Kidney (tissue), 14 donors: ENCODE measurements around the gene TPRX1. TPM values are rescaled to one million over a fixed set of nuclear protein-coding genes. Genes with fewer than 3 reads are reported as not detected.

ENCODE experiments used
- DNase-seq, 5 donors: peaks; one replicate each; pipeline ENCODE4 v3.0.0-alpha.2; 2013 to 2020
- FAIRE-seq: peaks from 2 replicates; lab custom pipeline; 2012; peaks lifted over from hg19 to GRCh38; lab: Jason Lieb, UNC
- H3K27ac ChIP-seq, 2 donors: one replicate each; pipeline ENCODE4 v1.7.0; 2013; ENCODE audit warnings: low read depth in 2 of 2, low read length in 2 of 2, inconsistent platforms in 1 of 2
- H3K27me3 ChIP-seq: one replicate; pipeline ENCODE4 v1.7.1; 2013; ENCODE audit warnings: low read length, inconsistent platforms; ENCODE audit not compliant: control insufficient read depth, insufficient read depth
- H3K36me3 ChIP-seq, 3 donors: one replicate each; pipeline versions ENCODE4 v1.7.0 to v1.7.1; 2013; ENCODE audit warnings: low read length in 3 of 3, control low read depth in 1 of 3, inconsistent platforms in 1 of 3; ENCODE audit not compliant: insufficient read depth in 3 of 3, control insufficient read depth in 2 of 3
- H3K4me1 ChIP-seq, 3 donors: one replicate each; pipeline versions ENCODE4 v1.7.0 to v1.7.1; 2013; ENCODE audit warnings: low read length in 3 of 3, inconsistent platforms in 1 of 3, low read depth in 1 of 3; ENCODE audit not compliant: control insufficient read depth in 2 of 3, insufficient read depth in 2 of 3
- H3K4me3 ChIP-seq, 3 donors: one replicate each; pipeline versions ENCODE4 v1.7.0 to v1.8.1; 2013; ENCODE audit warnings: low read length in 3 of 3, control low read depth in 1 of 3, inconsistent platforms in 1 of 3
- H3K9ac ChIP-seq, 3 donors: one replicate each; pipeline versions ENCODE4 v1.7.0 to v1.7.1; 2013; ENCODE audit warnings: low read length in 3 of 3, control low read depth in 1 of 3, inconsistent platforms in 1 of 3
- H3K9me3 ChIP-seq, 3 donors: one replicate each; pipeline versions ENCODE4 v1.7.0 to v1.7.1; 2013; ENCODE audit warnings: low read length in 3 of 3, control low read depth in 1 of 3, inconsistent platforms in 1 of 3; ENCODE audit not compliant: control insufficient read depth in 2 of 3, insufficient read depth in 1 of 3
- intact Hi-C: fragments of 100-400 bp; cut with DNase I; formaldehyde crosslinking; loops from one replicate; pipeline ENCODE4 v1.11.1; 2022
- polyA plus RNA-seq: library from polyadenylated mRNA; stranded (reverse); fragments of 350-450 nt; fragmentation: Illumina TruSeq; extraction: RNeasy Lipid Tissue Mini Kit (QIAGEN cat#74804); gene quantifications from one replicate; pipeline ENCODE4 v1.2.3, GENCODE V29; 2014; ENCODE audit warnings: low read depth, low replicate concordance; ENCODE audit not compliant: insufficient read depth
- total RNA-seq: library from RNA; stranded (reverse); fragmentation: NEBNext Ultra II Directional; extraction: Animal tissue kit (Norgen Biotek cat#: 25700); gene quantifications from one replicate; pipeline ENCODE4 v1.2.1, GENCODE V29; 2021
- TF ChIP-seq, protein P1 (sequence below): IDR thresholded peaks from 3 replicates; pipeline ENCODE4 v1.5.1; 2012; ENCODE audit warnings: mild to moderate bottlenecking, moderate library complexity, borderline replicate concordance; ENCODE audit not compliant: insufficient read depth; ENCODE audit errors: extremely low read depth
- donor health status: control.
- donor health status: control.
- donor health status: control.
- donor health status: control.
- donor health status: control.
- donor health status: DM: yes; HTN: yes; CAD: no.
- donor health status: Normal renal cell carcinoma (clear cell type).

The TPRX1 gene
- total and polyA plus RNA-seq, 2 donors from 2014 or later: not detected

DNA sequence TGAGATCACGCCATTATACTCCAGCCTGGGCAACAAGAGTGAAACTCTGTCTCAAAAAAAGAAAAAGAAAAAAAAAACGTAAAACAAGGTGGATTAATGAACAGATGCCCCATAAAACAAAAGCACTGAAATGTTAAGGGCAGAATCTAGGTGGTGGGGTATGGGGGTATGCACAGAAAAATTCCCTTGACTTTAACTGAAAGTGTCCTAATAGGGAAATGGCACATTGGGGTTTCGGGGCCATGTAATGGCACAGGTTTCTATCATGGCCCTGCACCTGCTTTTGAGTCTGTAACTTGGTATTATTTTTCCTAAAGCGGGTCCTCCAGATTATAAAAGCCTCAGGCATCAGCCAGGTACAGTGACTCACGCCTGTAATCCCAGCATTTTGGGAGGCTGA is 42.8 kb downstream of the TPRX1 start:
- DNase-seq: no peak
- Histone ChIP-seq H3K36me3 (peaks cover 2 to 9% (median 3%) of the 10 kb centered on the region in 3 donors), H3K9ac (no peak overlapping the region), H3K4me3 (no peak overlapping the region), H3K4me1 (no peaks in the 10 kb centered on the region), H3K9me3 (no peaks in the 10 kb centered on the region), H3K27me3 (no peaks in the 10 kb centered on the region), H3K27ac (no peak overlapping the region)
- FAIRE-seq: no peak
- intact Hi-C loops: no loop called here
- TF ChIP-seq, protein P1, sequence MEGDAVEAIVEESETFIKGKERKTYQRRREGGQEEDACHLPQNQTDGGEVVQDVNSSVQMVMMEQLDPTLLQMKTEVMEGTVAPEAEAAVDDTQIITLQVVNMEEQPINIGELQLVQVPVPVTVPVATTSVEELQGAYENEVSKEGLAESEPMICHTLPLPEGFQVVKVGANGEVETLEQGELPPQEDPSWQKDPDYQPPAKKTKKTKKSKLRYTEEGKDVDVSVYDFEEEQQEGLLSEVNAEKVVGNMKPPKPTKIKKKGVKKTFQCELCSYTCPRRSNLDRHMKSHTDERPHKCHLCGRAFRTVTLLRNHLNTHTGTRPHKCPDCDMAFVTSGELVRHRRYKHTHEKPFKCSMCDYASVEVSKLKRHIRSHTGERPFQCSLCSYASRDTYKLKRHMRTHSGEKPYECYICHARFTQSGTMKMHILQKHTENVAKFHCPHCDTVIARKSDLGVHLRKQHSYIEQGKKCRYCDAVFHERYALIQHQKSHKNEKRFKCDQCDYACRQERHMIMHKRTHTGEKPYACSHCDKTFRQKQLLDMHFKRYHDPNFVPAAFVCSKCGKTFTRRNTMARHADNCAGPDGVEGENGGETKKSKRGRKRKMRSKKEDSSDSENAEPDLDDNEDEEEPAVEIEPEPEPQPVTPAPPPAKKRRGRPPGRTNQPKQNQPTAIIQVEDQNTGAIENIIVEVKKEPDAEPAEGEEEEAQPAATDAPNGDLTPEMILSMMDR: no peak

DNA sequence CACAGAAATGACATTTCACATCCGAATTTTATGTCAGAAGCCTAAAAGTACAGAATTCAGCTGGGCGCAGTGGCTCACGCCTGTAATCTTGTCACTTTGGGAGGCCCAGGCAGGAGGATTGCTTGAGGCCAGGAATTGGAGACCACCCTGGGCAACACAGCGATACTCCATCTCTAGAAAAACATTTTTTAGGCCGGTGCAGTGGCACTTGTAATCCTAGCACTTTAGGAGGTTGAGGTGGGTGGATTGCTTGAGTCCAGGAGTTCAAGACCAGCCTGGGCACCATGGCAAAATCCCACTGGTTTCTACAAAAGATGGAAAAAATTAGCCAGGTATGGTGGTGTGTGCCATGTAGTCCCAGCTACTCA is 43.7 kb downstream of the TPRX1 start:
- Histone ChIP-seq H3K27me3 (no peaks in the 10 kb centered on the region), H3K9me3 (no peaks in the 10 kb centered on the region), H3K36me3 (peaks cover 2 to 12% (median 5%) of the 10 kb centered on the region in 3 donors), H3K27ac (no peak overlapping the region), H3K4me3 (no peak overlapping the region), H3K4me1 (no peaks in the 10 kb centered on the region), H3K9ac (no peak overlapping the region)
- intact Hi-C loops: no loop called here
- no peak for FAIRE-seq
- no peak for DNase-seq
- TF ChIP-seq, protein P1: no peak

DNA sequence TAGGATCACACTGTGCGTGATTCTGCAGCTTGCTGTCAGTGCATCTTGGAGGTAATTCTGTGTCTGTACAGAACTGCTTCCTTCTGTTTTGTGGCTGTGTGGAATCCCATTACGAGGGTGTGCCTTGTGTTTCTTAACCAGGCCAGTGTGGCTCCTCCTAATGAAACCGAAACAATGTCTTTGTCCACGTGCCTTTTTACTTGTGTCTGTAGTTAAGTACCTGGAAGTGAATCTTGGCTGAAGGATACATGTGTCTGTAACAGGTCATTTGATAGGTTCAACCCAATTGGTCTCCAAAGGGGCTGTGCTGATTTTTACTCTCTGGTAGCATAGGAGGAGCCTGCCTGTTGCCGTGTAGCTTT is 45.9 kb downstream of the TPRX1 start:
- intact Hi-C loops: no loop called here
- H3K9me3 ChIP-seq: no peaks in the 10 kb centered on the region
- H3K27me3 ChIP-seq: no peaks in the 10 kb centered on the region
- no peak overlapping the region for H3K27ac ChIP-seq
- DNase-seq (no peak), FAIRE-seq (no peak)
- H3K4me3 ChIP-seq: no peak overlapping the region
- TF ChIP-seq, protein P1: no peak
- no peak overlapping the region for H3K9ac ChIP-seq
- no peaks in the 10 kb centered on the region for H3K4me1 ChIP-seq
- peaks cover 2 to 17% (median 10%) of the 10 kb centered on the region in 3 donors for H3K36me3 ChIP-seq
